SH-SY5Y (cell line): ENCODE results near the gene TMEM232.

Source experiments
- GATA2 ChIP-seq: IDR thresholded peaks from 2 replicates; pipeline ENCODE4 v1.6.1; 2011; ENCODE audit warnings: mild to moderate bottlenecking, low read depth, low read length
- GATA3 ChIP-seq: IDR thresholded peaks from 2 replicates; pipeline ENCODE4 v1.6.1; 2011; ENCODE audit warnings: low read depth, mild to moderate bottlenecking, low read length, moderate library complexity

- TF ChIP-seq GATA2, result no peak
- TF ChIP-seq GATA3, result no peak
Measured at GRCh38 chr5:110507972-110508371, 218.5 kb downstream of the TMEM232 start.
